K562 (cell line): ENCODE results near the gene SERTAD1. TPM values are rescaled to one million over a fixed set of nuclear protein-coding genes. Genes with fewer than 3 reads are reported as not detected.
A peak's percentile ranks its signal among the peaks of the same experiment; 100 is the strongest.

Source experiments
- FOSL1 ChIP-seq: fragments of 200-800 bp; sonication (Bioruptor generic); conservative IDR thresholded peaks from 2 replicates; pipeline ENCODE4 v1.6.1; 2016; ENCODE audit warnings: missing genetic modification characterization, missing compliant biosample characterization
- HDAC1 ChIP-seq, 2 experiments: fragments of 450-650 bp; IDR thresholded peaks; 2 replicates each; pipeline ENCODE4 v1.6.1; 2016 to 2017; ENCODE audit warnings: inconsistent platforms in 1 of 2, mild to moderate bottlenecking in 1 of 2, moderate library complexity in 1 of 2
- MXI1 ChIP-seq: IDR thresholded peaks from 2 replicates; pipeline ENCODE4 v1.6.1; 2011; ENCODE audit warnings: low read depth, mild to moderate bottlenecking, improper control_type of control experiment, low read length
- NFE2 ChIP-seq: IDR thresholded peaks from 2 replicates; pipeline ENCODE4 v1.6.1; 2014; ENCODE audit warnings: antibody characterized with exemption, low read depth
- NFIC ChIP-seq: fragments of 450-650 bp; IDR thresholded peaks from 2 replicates; pipeline ENCODE4 v1.6.1; 2017; ENCODE audit warnings: mild to moderate bottlenecking, inconsistent platforms
- POLR2H ChIP-seq: IDR thresholded peaks from 2 replicates; pipeline ENCODE4 v1.6.1; 2016; ENCODE audit warnings: missing genetic modification characterization, low read depth, mild to moderate bottlenecking, control low read depth, missing compliant biosample characterization, moderate library complexity
- RAD51 ChIP-seq: fragments of 450-650 bp; IDR thresholded peaks from 2 replicates; pipeline ENCODE4 v1.7.1; 2016; ENCODE audit warnings: low read depth, mild to moderate bottlenecking, borderline replicate concordance
- RBBP5 ChIP-seq: fragments of 200-600 bp; sonication (generic); IDR thresholded peaks from 2 replicates; pipeline ENCODE4 v1.6.1; 2012; ENCODE audit warnings: borderline replicate concordance, mild to moderate bottlenecking, low read length, control low read depth, inconsistent platforms; ENCODE audit not compliant: insufficient read depth, poor library complexity, severe bottlenecking
- RCOR1 ChIP-seq, 2 experiments: IDR thresholded peaks; 2 replicates each; pipeline ENCODE4 v1.6.1; 2012; ENCODE audit warnings: low read depth in 2 of 2, low read length in 2 of 2, borderline replicate concordance in 1 of 2, improper control_type of control experiment in 1 of 2
- SMAD1 ChIP-seq: fragments of 150-350 bp; IDR thresholded peaks from 2 replicates; pipeline ENCODE4 v1.6.1; 2014; ENCODE audit warnings: low read length, low read depth; ENCODE audit not compliant: partially characterized antibody
- TEAD4 ChIP-seq, 2 experiments: sonication (generic) in 1 of 2; formaldehyde crosslinking in 1 of 2; IDR thresholded peaks; 2 replicates each; pipeline versions ENCODE4 v1.6.1 to v1.8.0; 2012 to 2022; ENCODE audit warnings: borderline replicate concordance in 1 of 2, inconsistent platforms in 1 of 2, low read length in 1 of 2, mild to moderate bottlenecking in 1 of 2, missing genetic modification reagents in 1 of 2
- ZKSCAN3 ChIP-seq: fragments of 250-450 bp; sonication (Bioruptor Pico); IDR thresholded peaks from 2 replicates; pipeline ENCODE4 v1.4.0; 2020
- polyA plus RNA-seq, 8 experiments: library from polyadenylated mRNA; depleted of rRNA in 4 of 8; stranded (reverse) in 5 of 8; unstranded in 3 of 8; fragments of >200 nt; fragmentation: Nextera tagmentation in 2 of 8; fragmentation: Illumina TruSeq in 1 of 8; extraction: Ambion mirVana in 2 of 8; extraction: Trizol in 1 of 8; gene quantifications; 2 replicates each; pipeline versions ENCODE4 v1.2.1 to v1.2.3, GENCODE V29; 2011 to 2014; ENCODE audit warnings: inconsistent platforms in 1 of 8, missing spikeins in 1 of 8
- total RNA-seq, 7 experiments: library from RNA; depleted of rRNA in 6 of 7; stranded (reverse); fragments of >200 nt in 6 of 7; fragmentation: Illumina TruSeq in 2 of 7; extraction: Trizol in 2 of 7; gene quantifications; 2 replicates each; pipeline versions ENCODE4 v1.2.1 to v1.2.3, GENCODE V29; 2011 to 2021; ENCODE audit warnings: low replicate concordance in 1 of 7
- TF ChIP-seq, protein P1 (sequence below): IDR thresholded peaks from 2 replicates; pipeline ENCODE4 v1.6.1; 2012; ENCODE audit warnings: low read depth, low read length, improper control_type of control experiment, borderline replicate concordance
- TF ChIP-seq, protein P2 (sequence below): sonication (generic); formaldehyde crosslinking; IDR thresholded peaks from 2 replicates; pipeline ENCODE4 v1.8.1; 2022; ENCODE audit warnings: missing genetic modification reagents
- TF ChIP-seq, protein P3 (sequence below): fragments of 450-650 bp; IDR thresholded peaks from 2 replicates; pipeline ENCODE4 v1.6.1; 2017; ENCODE audit warnings: antibody characterized with exemption
- TF ChIP-seq, protein P4 (sequence below): sonication (generic); formaldehyde crosslinking; IDR thresholded peaks from 2 replicates; pipeline ENCODE4 v1.8.1; 2022; ENCODE audit warnings: missing genetic modification reagents
- TF ChIP-seq, protein P5 (sequence below): fragments of 250-450 bp; sonication (Bioruptor Pico); IDR thresholded peaks from 2 replicates; pipeline ENCODE4 v1.5.0; 2021; ENCODE audit warnings: mild to moderate bottlenecking, borderline replicate concordance

Gene SERTAD1
- total and polyA plus RNA-seq, 9 of the 15 experiments (the other 6 are each of a cell fraction or from before 2014, with no cell fraction given) = 0.15 to 8.7 (median 4.9) TPM

DNA sequence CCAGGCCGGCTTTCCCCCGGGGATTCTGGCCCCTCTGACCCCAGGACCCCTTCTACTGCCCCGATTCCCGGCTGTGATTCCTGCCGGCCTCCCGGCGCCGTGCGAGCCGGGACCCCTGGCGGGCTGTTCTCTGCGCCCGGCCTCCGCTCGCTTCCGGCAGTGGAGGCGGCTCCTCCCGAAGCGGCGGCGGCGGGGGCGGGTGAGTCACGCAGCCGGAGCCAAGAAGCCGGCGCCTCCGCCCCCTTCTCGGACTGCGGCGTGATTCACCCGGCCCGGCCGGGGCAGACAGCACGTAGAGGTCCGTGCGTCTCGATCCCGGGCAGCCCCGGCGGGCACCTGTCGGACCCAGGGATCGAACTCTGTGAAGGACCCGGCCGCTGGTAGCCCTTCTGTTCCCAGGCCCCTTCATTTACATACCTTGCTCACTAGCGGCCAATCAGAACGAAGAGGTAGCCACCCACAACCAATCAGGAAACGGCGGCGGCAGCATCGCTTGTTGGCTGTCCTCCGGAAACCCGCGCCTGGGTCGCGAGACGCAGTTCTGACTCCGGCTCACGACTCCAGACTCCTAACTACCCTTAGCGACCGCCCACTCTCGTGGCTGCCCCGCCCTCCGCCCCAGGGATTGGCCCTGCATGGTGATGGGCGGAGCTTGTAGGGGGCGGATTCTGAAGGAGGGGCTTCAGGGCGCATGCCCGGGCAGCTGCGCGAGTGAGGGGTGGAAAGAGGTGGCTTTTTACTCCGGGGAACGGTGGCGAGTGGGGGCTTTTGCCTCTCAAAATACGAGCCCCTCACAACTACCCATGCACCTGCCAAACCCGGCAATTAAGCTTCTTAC lies at the start of gene SERTAD1 (continued):
- TF ChIP-seq, protein P1, sequence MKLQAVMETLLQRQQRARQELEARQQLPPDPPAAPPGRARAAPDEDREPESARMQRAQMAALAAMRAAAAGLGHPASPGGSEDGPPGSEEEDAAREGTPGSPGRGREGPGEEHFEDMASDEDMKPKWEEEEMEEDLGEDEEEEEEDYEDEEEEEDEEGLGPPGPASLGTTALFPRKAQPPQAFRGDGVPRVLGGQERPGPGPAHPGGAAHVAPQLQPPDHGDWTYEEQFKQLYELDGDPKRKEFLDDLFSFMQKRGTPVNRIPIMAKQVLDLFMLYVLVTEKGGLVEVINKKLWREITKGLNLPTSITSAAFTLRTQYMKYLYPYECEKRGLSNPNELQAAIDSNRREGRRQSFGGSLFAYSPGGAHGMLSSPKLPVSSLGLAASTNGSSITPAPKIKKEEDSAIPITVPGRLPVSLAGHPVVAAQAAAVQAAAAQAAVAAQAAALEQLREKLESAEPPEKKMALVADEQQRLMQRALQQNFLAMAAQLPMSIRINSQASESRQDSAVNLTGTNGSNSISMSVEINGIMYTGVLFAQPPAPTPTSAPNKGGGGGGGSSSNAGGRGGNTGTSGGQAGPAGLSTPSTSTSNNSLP = no peak
- TF ChIP-seq ZKSCAN3 (CRISPR knock-in tag) (no peak), TEAD4 (IDR thresholded peaks at IDR 0.05; ENCODE audit: low read length) (0 out of 2 replicates have a peak, but pooled peaks have one; percentile 4), TEAD4 (CRISPR knock-in tag; IDR thresholded peaks at IDR 0.05; ENCODE audit: borderline replicate concordance) (no peak), NFIC (no peak), RBBP5 (peak; percentile 55), RAD51 (no peak), HDAC1 (IDR thresholded peaks at IDR 0.05) (peak in 1 of 2 experiments; percentile 85; a peak in 2 of 4 replicates), POLR2H (tag) (peak; percentile 98), SMAD1 (peak; percentile 78), MXI1 (0 out of 2 replicates have a peak, but pooled peaks have one; percentile 39), NFE2 (no peak), FOSL1 (tag) (peak; percentile 98), RCOR1 (IDR thresholded peaks at IDR 0.05; ENCODE audit: borderline replicate concordance in 1 of 2, low read depth in 2 of 2, low read length in 2 of 2) (peak; percentile 32 to 91; a peak in 3 of 4 replicates)
- TF ChIP-seq, protein P2, sequence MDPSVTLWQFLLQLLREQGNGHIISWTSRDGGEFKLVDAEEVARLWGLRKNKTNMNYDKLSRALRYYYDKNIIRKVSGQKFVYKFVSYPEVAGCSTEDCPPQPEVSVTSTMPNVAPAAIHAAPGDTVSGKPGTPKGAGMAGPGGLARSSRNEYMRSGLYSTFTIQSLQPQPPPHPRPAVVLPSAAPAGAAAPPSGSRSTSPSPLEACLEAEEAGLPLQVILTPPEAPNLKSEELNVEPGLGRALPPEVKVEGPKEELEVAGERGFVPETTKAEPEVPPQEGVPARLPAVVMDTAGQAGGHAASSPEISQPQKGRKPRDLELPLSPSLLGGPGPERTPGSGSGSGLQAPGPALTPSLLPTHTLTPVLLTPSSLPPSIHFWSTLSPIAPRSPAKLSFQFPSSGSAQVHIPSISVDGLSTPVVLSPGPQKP (CRISPR knock-in tag) = no peak
- TF ChIP-seq, protein P3, sequence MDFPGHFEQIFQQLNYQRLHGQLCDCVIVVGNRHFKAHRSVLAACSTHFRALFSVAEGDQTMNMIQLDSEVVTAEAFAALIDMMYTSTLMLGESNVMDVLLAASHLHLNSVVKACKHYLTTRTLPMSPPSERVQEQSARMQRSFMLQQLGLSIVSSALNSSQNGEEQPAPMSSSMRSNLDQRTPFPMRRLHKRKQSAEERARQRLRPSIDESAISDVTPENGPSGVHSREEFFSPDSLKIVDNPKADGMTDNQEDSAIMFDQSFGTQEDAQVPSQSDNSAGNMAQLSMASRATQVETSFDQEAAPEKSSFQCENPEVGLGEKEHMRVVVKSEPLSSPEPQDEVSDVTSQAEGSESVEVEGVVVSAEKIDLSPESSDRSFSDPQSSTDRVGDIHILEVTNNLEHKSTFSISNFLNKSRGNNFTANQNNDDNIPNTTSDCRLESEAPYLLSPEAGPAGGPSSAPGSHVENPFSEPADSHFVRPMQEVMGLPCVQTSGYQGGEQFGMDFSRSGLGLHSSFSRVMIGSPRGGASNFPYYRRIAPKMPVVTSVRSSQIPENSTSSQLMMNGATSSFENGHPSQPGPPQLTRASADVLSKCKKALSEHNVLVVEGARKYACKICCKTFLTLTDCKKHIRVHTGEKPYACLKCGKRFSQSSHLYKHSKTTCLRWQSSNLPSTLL = no peak
- TF ChIP-seq, protein P4, sequence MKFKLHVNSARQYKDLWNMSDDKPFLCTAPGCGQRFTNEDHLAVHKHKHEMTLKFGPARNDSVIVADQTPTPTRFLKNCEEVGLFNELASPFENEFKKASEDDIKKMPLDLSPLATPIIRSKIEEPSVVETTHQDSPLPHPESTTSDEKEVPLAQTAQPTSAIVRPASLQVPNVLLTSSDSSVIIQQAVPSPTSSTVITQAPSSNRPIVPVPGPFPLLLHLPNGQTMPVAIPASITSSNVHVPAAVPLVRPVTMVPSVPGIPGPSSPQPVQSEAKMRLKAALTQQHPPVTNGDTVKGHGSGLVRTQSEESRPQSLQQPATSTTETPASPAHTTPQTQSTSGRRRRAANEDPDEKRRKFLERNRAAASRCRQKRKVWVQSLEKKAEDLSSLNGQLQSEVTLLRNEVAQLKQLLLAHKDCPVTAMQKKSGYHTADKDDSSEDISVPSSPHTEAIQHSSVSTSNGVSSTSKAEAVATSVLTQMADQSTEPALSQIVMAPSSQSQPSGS (CRISPR knock-in tag) = no peak
- TF ChIP-seq, protein P5, sequence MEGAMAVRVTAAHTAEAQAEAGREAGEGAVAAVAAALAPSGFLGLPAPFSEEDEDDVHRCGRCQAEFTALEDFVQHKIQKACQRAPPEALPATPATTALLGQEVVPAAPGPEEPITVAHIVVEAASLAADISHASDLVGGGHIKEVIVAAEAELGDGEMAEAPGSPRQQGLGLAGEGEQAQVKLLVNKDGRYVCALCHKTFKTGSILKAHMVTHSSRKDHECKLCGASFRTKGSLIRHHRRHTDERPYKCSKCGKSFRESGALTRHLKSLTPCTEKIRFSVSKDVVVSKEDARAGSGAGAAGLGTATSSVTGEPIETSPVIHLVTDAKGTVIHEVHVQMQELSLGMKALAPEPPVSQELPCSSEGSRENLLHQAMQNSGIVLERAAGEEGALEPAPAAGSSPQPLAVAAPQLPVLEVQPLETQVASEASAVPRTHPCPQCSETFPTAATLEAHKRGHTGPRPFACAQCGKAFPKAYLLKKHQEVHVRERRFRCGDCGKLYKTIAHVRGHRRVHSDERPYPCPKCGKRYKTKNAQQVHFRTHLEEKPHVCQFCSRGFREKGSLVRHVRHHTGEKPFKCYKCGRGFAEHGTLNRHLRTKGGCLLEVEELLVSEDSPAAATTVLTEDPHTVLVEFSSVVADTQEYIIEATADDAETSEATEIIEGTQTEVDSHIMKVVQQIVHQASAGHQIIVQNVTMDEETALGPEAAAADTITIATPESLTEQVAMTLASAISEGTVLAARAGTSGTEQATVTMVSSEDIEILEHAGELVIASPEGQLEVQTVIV (CRISPR knock-in tag) = no peak
